ENCODE data around the gene PLXNA2. TPM values are rescaled to one million over a fixed set of nuclear protein-coding genes. Genes with fewer than 3 reads are reported as not detected.

Gene PLXNA2
- total and polyA plus RNA-seq, 11 donors = 9.2 to 28.2 (median 18.0) TPM

- no peaks in the 10 kb centered on the region for H3K9me3 ChIP-seq
- H3K27ac ChIP-seq = peak overlapping the region in 6 of 12 donors; percentile 56 to 94 (median 83)
- intact Hi-C loops (cut with DNase I) = loop anchor here in 2 of 10 donors (5.0 to 10.0 kb wide), 2 partner anchors 66 to 219 kb away; no protein-coding TSS in a partner anchor
- TF ChIP-seq POLR2A (IDR thresholded peaks at IDR 0.05) = no peak
- no peak for TF ChIP-seq CTCF (IDR thresholded peaks at IDR 0.05)
- peaks cover 0 to 68% (median 41%) of the 10 kb centered on the region in 9 donors for H3K36me3 ChIP-seq
- H3K27me3 ChIP-seq = no peaks in the 10 kb centered on the region
- 74 to 77% (median 76%) methylated on average over 5 to 7 of the region's 7 CpGs for WGBS, 4 donors
- no peak overlapping the region for H3K4me3 ChIP-seq
- no peak for DNase-seq
- peaks cover 0 to 65% (median 21%) of the 10 kb centered on the region in 12 donors for H3K4me1 ChIP-seq
- peak in 1 of 4 donors; percentile 17 for ATAC-seq
These were observed 215.7 kb downstream of the PLXNA2 start for GRCh38 chr1:208028526-208028925.

- 95 to 97% (median 96%) methylated on average over 9 to 11 of the region's 11 CpGs for WGBS, 4 donors
- H3K9me3 ChIP-seq = no peaks in the 10 kb centered on the region
- no peak overlapping the region for H3K4me3 ChIP-seq
- H3K27me3 ChIP-seq = no peaks in the 10 kb centered on the region
- intact Hi-C loops (cut with DNase I) = loop anchor here in 2 of 10 donors (5.0 to 10.0 kb wide), 2 partner anchors 67 to 219 kb away; no protein-coding TSS in a partner anchor
- peaks cover 0 to 67% (median 21%) of the 10 kb centered on the region in 12 donors for H3K4me1 ChIP-seq
- peak overlapping the region in 1 of 12 donors; percentile 83 for H3K27ac ChIP-seq
- DNase-seq (no peak), ATAC-seq (no peak)
- peaks cover 0 to 61% (median 34%) of the 10 kb centered on the region in 9 donors for H3K36me3 ChIP-seq
- TF ChIP-seq CTCF (IDR thresholded peaks at IDR 0.05) (no peak), POLR2A (IDR thresholded peaks at IDR 0.05) (no peak)
These were observed 216.3 kb downstream of the PLXNA2 start for GRCh38 chr1:208027861-208028260.

- peak in 2 of 5 donors; percentile 61 to 66 for DNase-seq
- intact Hi-C loops (cut with DNase I) = loop anchor here in 2 of 10 donors (5.0 to 10.0 kb wide), 2 partner anchors 68 to 220 kb away; no protein-coding TSS in a partner anchor
- Histone ChIP-seq H3K27ac (no peak overlapping the region), H3K4me3 (no peak overlapping the region), H3K4me1 (peaks cover 0 to 68% (median 20%) of the 10 kb centered on the region in 12 donors), H3K36me3 (peaks cover 0 to 52% (median 25%) of the 10 kb centered on the region in 9 donors), H3K9me3 (no peaks in the 10 kb centered on the region), H3K27me3 (no peaks in the 10 kb centered on the region)
- TF ChIP-seq CTCF (IDR thresholded peaks at IDR 0.05) (no peak), POLR2A (IDR thresholded peaks at IDR 0.05) (no peak)
- peak in 2 of 4 donors; percentile 24 to 30 for ATAC-seq
- 69 to 81% (median 80%) methylated on average over 14 of the region's 14 CpGs for WGBS, 4 donors
These were observed 217.2 kb downstream of the PLXNA2 start for GRCh38 chr1:208026880-208027438.

GRCh38 chr1:208025031-208025430 lies 219.2 kb downstream of the PLXNA2 start:
- no peak overlapping the region for H3K4me3 ChIP-seq
- TF ChIP-seq POLR2A (IDR thresholded peaks at IDR 0.05) = no peak
- no peak for TF ChIP-seq CTCF (IDR thresholded peaks at IDR 0.05)
- no peaks in the 10 kb centered on the region for H3K9me3 ChIP-seq
- 81 to 91% (median 84%) methylated on average over 7 of the region's 7 CpGs for WGBS, 4 donors
- no peaks in the 10 kb centered on the region for H3K27me3 ChIP-seq
- peaks cover 0 to 34% (median 21%) of the 10 kb centered on the region in 9 donors for H3K36me3 ChIP-seq
- DNase-seq = peak in 1 of 5 donors; percentile 37
- intact Hi-C loops (cut with DNase I) = loop anchor here in 3 of 10 donors (2.0 to 10.0 kb wide), 3 partner anchors 70 to 226 kb away; no protein-coding TSS in a partner anchor
- H3K27ac ChIP-seq = no peak overlapping the region
- ATAC-seq = no peak
- H3K4me1 ChIP-seq = peaks cover 0 to 53% (median 8%) of the 10 kb centered on the region in 12 donors
